HG03460 (cell line): ENCODE results near the gene CA12.
"Not testable (repeated sequence)": the region's sequence is repeated elsewhere in the genome, so short reads cannot be mapped to it uniquely, and the experiment has no call there.

Source experiments
- ATAC-seq: cut with Tn5 transposase; IDR thresholded peaks from one replicate; pipeline ENCODE4 v1.9.1; 2021; ENCODE audit not compliant: unreplicated experiment

Gene CA12

GRCh38 chr15:63339006-63339766, 42.5 kb downstream of the CA12 start:
- no peak for ATAC-seq

DNA sequence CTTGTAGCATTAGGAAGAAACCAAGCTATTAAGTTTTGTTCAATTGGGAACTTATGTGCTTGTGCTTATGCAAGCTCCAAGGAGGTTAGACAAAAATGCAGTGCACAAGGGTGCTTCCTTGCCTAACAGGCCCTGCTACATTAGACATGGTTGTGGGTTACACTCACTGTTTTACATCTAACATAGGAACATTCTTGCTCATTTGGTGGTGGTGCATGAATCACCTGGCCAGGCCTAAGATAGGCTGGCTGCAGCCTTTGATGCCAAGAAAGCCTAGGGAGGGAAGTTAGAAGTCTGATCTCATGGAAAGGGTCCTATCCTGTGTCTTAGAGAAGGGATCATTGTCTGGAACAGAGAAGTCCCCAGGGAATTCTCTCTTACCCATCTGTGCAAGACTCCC, 43.5 kb downstream of the CA12 start:
- ATAC-seq = no peak

DNA sequence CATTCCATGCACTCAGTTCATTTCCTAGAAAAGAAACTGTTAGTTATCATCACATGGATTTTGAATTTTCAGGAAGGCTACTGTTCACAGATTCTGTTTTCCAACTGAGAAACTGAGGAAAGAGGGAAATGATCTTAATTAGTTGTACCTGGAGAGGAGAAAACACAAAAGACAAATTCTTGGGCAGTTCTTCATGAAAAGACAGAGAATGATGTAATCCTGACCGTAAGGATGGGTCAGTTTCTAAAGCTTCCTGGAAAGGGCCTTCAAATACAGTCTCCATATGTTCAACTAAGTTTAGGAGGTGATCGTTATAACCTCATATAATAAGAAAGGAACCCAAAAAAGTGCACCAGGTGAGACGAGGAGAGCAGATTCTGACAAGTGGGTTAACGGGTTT, 44.6 kb downstream of the CA12 start:
- ATAC-seq = no peak

DNA sequence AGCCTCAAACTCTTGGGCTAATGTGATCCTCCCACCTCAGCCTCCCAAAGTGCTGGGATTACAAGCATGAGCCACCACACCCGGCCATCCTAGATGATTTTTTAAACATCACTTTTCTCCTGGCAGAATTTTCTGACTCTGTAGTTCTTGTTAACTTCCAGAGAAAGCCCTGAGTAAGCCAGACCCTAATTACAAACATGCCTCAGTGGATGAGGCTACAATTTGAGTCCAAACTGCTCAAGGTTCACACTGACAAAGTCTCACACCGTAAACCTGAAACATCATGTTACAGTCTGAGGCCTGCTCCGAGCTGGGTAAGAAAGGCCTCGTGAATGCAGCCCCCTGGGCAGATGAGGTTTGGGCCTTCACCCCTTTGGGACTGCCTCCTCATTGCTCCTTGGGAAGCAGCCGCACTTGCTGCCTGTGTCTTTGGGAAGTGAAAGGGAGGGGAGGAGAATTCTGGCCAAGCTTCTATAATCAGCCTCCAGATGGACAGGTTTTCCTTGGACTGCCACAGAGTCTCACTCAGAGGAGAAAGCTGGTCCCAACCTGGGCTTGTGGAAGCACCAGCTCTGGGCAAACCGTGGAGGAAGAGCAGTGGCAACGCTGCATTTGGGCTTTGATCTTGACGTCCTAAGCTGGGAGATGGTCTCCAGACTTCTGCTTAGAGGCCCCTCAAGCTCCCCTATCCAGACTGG, 46.0 kb downstream of the CA12 start:
- ATAC-seq = no peak

GRCh38 chr15:63334821-63335220, 46.8 kb downstream of the CA12 start:
- ATAC-seq = no peak

DNA sequence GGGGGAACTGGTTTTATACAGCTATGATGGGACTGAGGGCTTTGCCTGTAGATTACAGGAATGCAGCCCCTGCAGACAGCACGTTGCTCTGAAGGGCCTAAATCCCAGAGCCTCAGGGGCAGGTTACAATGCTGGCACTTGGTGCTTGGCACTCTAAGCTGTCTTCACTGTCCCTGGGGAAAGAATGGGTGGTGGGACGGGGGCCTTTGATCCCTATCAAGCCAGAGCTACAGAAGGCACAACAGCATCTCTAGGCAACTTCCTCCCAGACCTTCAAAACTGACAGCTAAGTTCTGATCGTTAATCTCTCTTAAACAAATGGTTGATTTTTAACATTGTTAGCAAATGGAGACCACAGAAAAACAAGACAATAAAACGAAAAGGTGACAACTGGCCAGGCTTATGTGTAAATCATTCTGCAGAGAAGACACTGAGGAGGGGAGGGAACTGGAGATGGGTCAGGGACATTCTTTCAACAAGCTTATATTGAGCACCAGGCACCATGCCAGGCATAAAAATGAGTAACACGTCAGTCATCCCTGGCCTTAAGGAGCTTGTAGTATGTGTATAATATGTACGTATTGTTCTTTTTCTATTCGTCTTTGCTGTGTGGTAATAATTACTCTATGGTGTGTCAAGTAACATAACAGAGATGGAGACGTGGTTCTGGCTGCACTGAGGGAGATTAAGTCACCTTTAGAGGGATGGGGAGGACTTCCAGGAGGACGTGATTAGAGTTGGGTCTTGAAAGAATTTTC, 49.1 kb downstream of the CA12 start:
- no peak for ATAC-seq

- ATAC-seq = no peak
These were observed 50.2 kb downstream of the CA12 start for GRCh38 chr15:63331456-63331855.

DNA sequence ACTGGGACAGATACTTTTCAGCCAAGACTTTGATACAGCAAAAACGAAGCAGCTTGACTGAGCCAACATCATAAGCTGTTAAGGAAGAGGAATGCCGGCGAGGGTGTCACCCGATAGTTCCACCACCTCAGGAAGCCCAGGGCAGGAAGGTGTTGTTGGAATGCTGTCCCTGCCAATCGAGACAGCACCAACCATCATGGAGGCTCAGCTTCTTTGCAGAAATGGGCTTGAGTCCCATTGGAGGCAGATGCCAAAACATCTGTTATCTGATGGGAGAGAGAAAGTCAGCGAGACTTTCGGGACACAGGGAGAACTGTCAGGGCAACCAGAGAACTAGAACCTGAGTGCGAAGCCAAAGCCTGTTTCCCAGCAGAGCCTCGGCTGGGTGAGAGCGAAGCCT, 50.7 kb downstream of the CA12 start:
- no peak for ATAC-seq

DNA sequence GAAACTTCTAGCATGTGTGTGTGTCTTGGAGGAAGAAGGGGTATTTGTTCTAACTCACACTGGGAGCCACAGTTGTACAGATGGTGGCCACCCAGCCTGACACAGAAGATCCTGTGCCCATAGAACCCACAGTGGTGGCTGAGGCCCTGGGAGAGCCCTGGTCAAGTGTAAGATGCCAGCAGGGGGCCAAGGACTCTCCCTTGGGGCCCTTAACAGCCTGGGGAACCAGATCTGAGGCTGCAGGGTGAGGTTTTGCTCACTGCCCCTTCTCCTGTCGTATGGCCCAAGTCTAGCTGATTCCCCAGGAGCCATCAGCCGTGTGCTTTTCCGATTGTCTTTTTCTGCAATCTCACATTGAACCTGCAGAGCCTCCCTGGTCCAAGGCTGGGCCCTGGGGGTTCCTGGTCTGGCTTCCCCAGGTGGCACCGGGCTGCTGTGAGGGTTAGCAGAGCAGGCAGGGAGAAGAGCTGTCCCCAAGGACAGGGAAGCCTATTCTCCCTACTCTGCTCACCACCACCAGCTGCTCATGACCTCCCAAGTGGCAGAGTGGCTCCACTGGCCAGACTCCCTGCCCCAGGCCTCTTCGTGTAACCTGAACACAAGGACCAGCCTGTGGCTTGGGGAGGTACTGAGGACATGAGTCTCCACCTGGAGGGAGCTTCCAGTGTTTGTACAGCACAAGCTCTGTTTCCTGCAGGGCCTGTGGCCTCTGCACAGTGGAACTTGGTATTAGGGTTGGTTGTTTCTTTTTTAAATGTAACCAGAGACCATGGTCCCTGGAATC, 51.9 kb downstream of the CA12 start:
- no peak for ATAC-seq

DNA sequence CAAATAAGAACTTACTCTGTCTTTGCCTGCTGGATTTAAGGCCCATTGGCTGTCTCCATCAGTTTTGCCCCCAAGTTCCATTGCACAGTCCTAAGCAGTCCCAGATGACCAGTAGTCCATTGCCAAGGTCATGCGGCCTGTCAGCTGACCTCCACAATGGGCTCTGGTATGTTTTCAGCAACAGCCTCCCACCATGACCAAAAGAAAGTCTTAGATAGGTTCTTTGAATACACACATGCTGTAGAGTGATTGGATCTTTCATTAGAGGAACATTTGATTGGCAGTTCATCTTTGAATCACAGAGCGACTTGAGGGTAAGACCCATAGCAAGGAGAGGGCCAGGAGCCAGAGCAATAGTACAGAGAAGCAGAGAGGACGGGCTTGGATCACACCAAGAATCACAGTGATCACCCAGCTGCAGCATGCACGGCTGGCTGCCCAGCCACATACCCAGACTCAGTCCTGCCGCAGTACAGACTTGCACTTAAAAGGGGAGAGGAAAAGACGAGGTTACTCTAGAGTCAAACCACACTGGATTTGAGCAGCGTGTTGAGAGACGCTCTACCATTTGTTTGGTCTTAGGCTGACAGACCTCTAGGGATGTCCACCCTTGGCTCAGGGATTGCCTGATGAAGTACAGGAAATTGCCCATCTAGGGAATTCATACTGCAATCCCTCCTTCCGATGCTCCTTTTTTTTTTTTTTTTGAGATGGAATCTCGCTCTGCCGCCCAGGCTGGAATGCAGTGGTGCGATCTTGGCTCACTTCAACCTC, 53.8 kb downstream of the CA12 start:
- no peak for ATAC-seq

DNA sequence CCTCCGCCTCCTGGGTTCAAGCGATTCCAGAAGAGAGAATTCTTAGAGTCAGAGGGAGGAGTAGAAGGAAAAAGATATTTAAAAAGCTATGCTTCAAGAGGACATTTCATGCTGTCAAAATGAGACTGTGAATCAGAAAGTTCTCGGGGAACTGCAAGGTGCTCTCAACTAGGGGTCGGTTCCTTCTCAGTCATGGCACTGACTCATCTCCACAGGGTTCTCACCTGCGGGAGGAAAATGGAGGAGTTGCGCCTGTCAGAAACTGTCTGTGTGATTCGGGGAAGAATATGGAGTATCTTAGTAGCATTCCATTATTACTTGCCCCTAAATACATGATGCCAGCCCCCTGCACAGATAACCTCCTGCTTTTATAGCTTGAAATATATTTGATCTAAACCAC, 56.9 kb downstream of the CA12 start:
- no peak for ATAC-seq

GRCh38 chr15:63323798-63324563, 57.7 kb downstream of the CA12 start:
- ATAC-seq = no peak

DNA sequence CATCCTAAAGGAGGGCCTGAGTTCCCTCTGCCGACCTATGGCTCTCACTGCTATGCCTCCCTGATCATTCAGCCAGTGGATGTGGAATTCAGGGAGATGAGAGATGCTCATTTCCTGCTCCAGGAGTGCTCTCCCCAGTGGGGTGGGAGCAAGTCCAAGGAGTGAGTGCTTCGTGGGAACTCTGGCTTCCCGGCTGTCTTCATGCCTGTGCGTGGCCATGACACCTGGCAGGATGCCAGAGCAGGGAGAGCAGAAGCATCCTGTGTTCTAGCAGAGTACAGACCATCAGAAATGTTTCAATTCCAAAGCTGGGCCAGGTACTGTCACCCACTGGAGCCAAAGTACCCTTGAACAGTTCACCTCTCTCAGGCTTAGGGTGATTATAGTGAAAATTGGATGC, 59.1 kb downstream of the CA12 start:
- no peak for ATAC-seq

DNA sequence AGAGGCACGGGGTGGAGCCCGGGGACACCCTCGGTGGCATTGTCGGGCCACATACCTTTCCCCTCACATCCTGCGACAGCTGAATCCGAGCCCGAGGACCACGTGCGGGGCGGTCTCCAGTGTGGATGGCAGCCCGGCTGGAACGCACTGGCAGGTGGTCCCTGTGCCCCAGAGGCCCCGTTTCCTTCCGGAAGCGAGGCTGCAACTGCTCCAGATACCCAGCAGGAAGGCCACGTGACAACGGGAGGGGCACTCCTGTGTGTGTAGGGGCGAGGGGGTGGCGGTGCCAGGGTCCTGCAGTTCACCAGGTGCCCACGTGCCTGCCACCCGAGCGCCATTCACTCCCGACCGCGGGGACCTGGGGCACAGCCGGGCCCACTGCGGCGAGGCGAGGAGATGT, 60.2 kb downstream of the CA12 start:
- ATAC-seq = no peak

- ATAC-seq = not testable (repeated sequence)
These were observed 60.7 kb downstream of the CA12 start for GRCh38 chr15:63320981-63321380.

GRCh38 chr15:63320446-63320845, 61.2 kb downstream of the CA12 start:
- ATAC-seq = not testable (repeated sequence)

- ATAC-seq = no peak
These were observed 62.6 kb downstream of the CA12 start for GRCh38 chr15:63319065-63319464.

GRCh38 chr15:63318344-63318743, 63.3 kb downstream of the CA12 start:
- no peak for ATAC-seq

GRCh38 chr15:63314409-63314808, 67.2 kb downstream of the CA12 start:
- no peak for ATAC-seq

DNA sequence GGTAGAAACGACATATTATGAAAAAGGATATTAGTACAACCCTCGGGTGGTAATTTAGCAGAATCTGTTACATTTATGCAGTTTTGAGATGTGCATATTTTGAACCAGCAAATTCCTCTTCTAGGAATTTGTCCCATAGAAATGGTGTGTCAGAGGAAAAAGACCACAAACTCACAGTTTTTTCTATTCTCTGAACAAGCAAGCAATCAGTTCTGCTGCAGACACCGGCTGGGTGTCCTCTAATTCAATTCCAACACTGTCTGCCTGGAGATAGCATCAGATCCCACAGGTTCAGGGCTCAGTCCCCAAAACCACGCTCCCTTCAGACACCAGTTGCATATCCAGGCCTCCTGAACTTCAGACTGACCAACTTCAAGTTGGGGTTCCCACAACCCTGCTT, 67.8 kb downstream of the CA12 start:
- no peak for ATAC-seq
